OCI-M2 (cell line): ENCODE data around the gene SLITRK1.

ENCODE experiments used
- DNase-seq: peaks from one replicate; lab custom pipeline; 2025; ENCODE audit not compliant: unreplicated experiment; lab: John Stamatoyannopoulos, UW

Gene SLITRK1

GRCh38 chr13:83881917-83882605, at the start of gene SLITRK1:
TSS of gene SLITRK1 (minus strand) at chr13:83882474. CDS start at chr13:83881507, 967 bp downstream.
- no peak for DNase-seq

- no peak for DNase-seq
Observed at GRCh38 chr13:83929157-83929556, 46.9 kb upstream of the SLITRK1 start.

GRCh38 chr13:83919775-83920174, 37.5 kb upstream of the SLITRK1 start:
- DNase-seq: no peak

- DNase-seq: no peak
Observed at GRCh38 chr13:83914368-83914767, 32.1 kb upstream of the SLITRK1 start.

GRCh38 chr13:83907196-83907989, 25.1 kb upstream of the SLITRK1 start:
- no peak for DNase-seq

GRCh38 chr13:83906240-83906820, 24.1 kb upstream of the SLITRK1 start:
- no peak for DNase-seq

GRCh38 chr13:83905641-83906040, 23.4 kb upstream of the SLITRK1 start:
- DNase-seq: no peak

GRCh38 chr13:83895994-83896580, 13.8 kb upstream of the SLITRK1 start:
- DNase-seq: no peak

- no peak for DNase-seq
Observed at GRCh38 chr13:83890358-83890757, 8.1 kb upstream of the SLITRK1 start.

GRCh38 chr13:83884141-83884540, 1.9 kb upstream of the SLITRK1 start:
- no peak for DNase-seq

GRCh38 chr13:83883061-83883523, 818 bp upstream of the SLITRK1 start:
- no peak for DNase-seq

- no peak for DNase-seq
Observed at GRCh38 chr13:83882606-83882959, 309 bp upstream of the SLITRK1 start.

GRCh38 chr13:83881140-83881684, 1.1 kb downstream of the SLITRK1 start:
- no peak for DNase-seq

- no peak for DNase-seq
Observed at GRCh38 chr13:83880275-83881139, 1.8 kb downstream of the SLITRK1 start.

GRCh38 chr13:83879431-83880171, 2.7 kb downstream of the SLITRK1 start:
- no peak for DNase-seq

- DNase-seq: no peak
Observed at GRCh38 chr13:83878691-83879430, 3.4 kb downstream of the SLITRK1 start.

GRCh38 chr13:83877651-83878355, 4.5 kb downstream of the SLITRK1 start:
- no peak for DNase-seq

GRCh38 chr13:83876546-83876945, 5.7 kb downstream of the SLITRK1 start:
- no peak for DNase-seq
